GM12872 (cell line): Measurements from ENCODE around the gene MICAL1.

ENCODE experiments used
- CTCF ChIP-seq: IDR thresholded peaks from 3 replicates; pipeline ENCODE4 v1.5.1; 2011; ENCODE audit warnings: low read depth, mild to moderate bottlenecking, low read length, moderate library complexity; ENCODE audit not compliant: insufficient read depth

Gene MICAL1

GRCh38 chr6:109491207-109491938 is 35.8 kb upstream of the MICAL1 start:
- no peak for TF ChIP-seq CTCF

- TF ChIP-seq CTCF: no peak
Observed at GRCh38 chr6:109490713-109491112, 35.1 kb upstream of the MICAL1 start.

GRCh38 chr6:109488001-109488400 is 32.4 kb upstream of the MICAL1 start:
- no peak for TF ChIP-seq CTCF

GRCh38 chr6:109486068-109486467 is 30.5 kb upstream of the MICAL1 start:
- no peak for TF ChIP-seq CTCF

- no peak for TF ChIP-seq CTCF
Observed at GRCh38 chr6:109485266-109485935, 29.8 kb upstream of the MICAL1 start.

GRCh38 chr6:109484122-109484521 is 28.6 kb upstream of the MICAL1 start:
- TF ChIP-seq CTCF: no peak

- no peak for TF ChIP-seq CTCF
Observed at GRCh38 chr6:109483735-109484057, 28.1 kb upstream of the MICAL1 start.
